Heart left ventricle (tissue), 16 donors: Measurements from ENCODE around the gene TSNAX. TPM values are rescaled to one million over a fixed set of nuclear protein-coding genes. Genes with fewer than 3 reads are reported as not detected.

Experiments
- ATAC-seq, 4 donors: fragments of 200-7000 bp; cut with Tn5 transposase; one replicate each; pipeline ENCODE4 v1.9.1; 2020 to 2022; ENCODE audit warnings: moderate library complexity in 4 of 4, mild to moderate bottlenecking in 3 of 4, moderate number of reproducible peaks in 1 of 4
- DNase-seq, 5 donors: peaks; one replicate each; pipeline ENCODE4 v3.0.0-alpha.2; 2020
- H3K27ac ChIP-seq, 12 donors: fragments of 200-600 bp; sonication (generic) in 4 of 12; one replicate each; pipeline versions ENCODE4 v1.5.0 to v1.8.0; 2016 to 2022; ENCODE audit warnings: mild to moderate bottlenecking in 2 of 12
- H3K27me3 ChIP-seq, 9 donors: fragments of 200-600 bp; sonication (generic) in 2 of 9; one replicate each; pipeline versions ENCODE4 v1.5.1 to v1.8.0; 2016 to 2022; ENCODE audit warnings: mild to moderate bottlenecking in 3 of 9
- H3K36me3 ChIP-seq, 9 donors: fragments of 200-600 bp; sonication (generic) in 2 of 9; one replicate each; pipeline versions ENCODE4 v1.5.0 to v1.8.0; 2018 to 2022; ENCODE audit warnings: mild to moderate bottlenecking in 2 of 9
- H3K4me1 ChIP-seq, 12 donors: fragments of 200-600 bp; sonication (generic) in 4 of 12; one replicate each; pipeline versions ENCODE4 v1.5.0 to v1.8.0; 2016 to 2022; ENCODE audit warnings: mild to moderate bottlenecking in 3 of 12
- H3K4me3 ChIP-seq, 12 donors: fragments of 200-600 bp; sonication (generic) in 4 of 12; one replicate each; pipeline versions ENCODE4 v1.5.0 to v1.8.0; 2017 to 2022; ENCODE audit warnings: mild to moderate bottlenecking in 9 of 12, moderate library complexity in 4 of 12
- H3K9me3 ChIP-seq, 12 donors: fragments of 200-600 bp; sonication (generic) in 4 of 12; one replicate each; pipeline versions ENCODE4 v1.5.0 to v1.8.0; 2016 to 2022; ENCODE audit warnings: mild to moderate bottlenecking in 1 of 12
- CTCF ChIP-seq, 12 donors: fragments of 200-600 bp; sonication (generic) in 4 of 12; IDR thresholded peaks; one replicate each; pipeline versions ENCODE4 v1.5.0 to v1.8.0; 2018 to 2022; ENCODE audit warnings: antibody characterized with exemption in 12 of 12, mild to moderate bottlenecking in 5 of 12
- POLR2A ChIP-seq, 2 donors: fragments of 450-650 bp; IDR thresholded peaks; one replicate each; pipeline ENCODE4 v1.6.1; 2017; ENCODE audit warnings: antibody characterized with exemption in 2 of 2, mild to moderate bottlenecking in 2 of 2, moderate library complexity in 2 of 2
- WGBS, 4 donors: extraction: QIAGEN DNeasy Blood & Tissue Kit in 2 of 4; methylation state at CpG; one replicate each; pipeline versions ENCODE4 v1.1.5 to v1.1.7; 2013 to 2018; 5-methylcytosine and 5-hydroxymethylcytosine counted together
- intact Hi-C, 10 donors: fragments of 100-400 bp; cut with DNase I; formaldehyde crosslinking; loops; one replicate each; pipeline versions ENCODE4 v1.11.1 to v1.14.2; 2022
- polyA plus RNA-seq, 2 donors: library from polyadenylated mRNA; stranded (reverse); fragments of 200-250 nt; gene quantifications; one replicate each; pipeline ENCODE4 v1.2.3, GENCODE V29; 2013
- total RNA-seq, 9 donors: library from RNA; depleted of rRNA in 2 of 9; stranded (reverse); fragments of >200 nt in 2 of 9; fragmentation: NEBNext Ultra II Directional in 3 of 9; extraction: Animal tissue kit (Norgen Biotek cat#: 25700) in 3 of 9; gene quantifications; one replicate each; pipeline versions ENCODE4 v1.1.0 to v1.2.4, GENCODE V29; 2016 to 2023
- donor health status: ischemic (EF 13 %, LVEDD 7.1; RV severe dilation, severe dysfunction).
- donor health status: healthy with polysubstance abuse.
- donor health status: DM: no; HTN: yes; CAD: no.
- donor health status: DM: no; HTN: no; CAD: no.
- donor health status: ischemic (EF 25% LVEDD 6.9; RV normal size, moderate dysfunction).
- donor health status: ischemic (EF 25% LVEDD 5.7; RV mildly dilated, moderate dysfunction).
- donor health status: healthy.
- donor health status: DM: yes; HTN: yes; CAD: no.
- donor health status: ischemic (EF 35%, LVEDD 5.7; RV mildly dilated, moderate dysfunction).
- donor health status: nonischemic (EF 11% LVEDD 7.7; RV severe dilation, severe dysfunction).
- donor health status: DM: yes; HTN: yes; CAD: no.
- donor health status: PGD.
- donor health status: ischemic (EF 29% LVEDD 5.4; RV normal size, mild dysfunction).
- donor health status: nonischemic (EF 23%, LVEDD 6.1; RV moderate dilation, normal function).

The TSNAX gene
- total and polyA plus RNA-seq, 11 donors, result 9.7 to 43.5 (median 31.7) TPM

GRCh38 chr1:231576804-231577718 lies 48.6 kb downstream of the TSNAX start:
- ATAC-seq (no peak), DNase-seq (no peak)
- Histone ChIP-seq H3K27ac (no peak overlapping the region), H3K36me3 (no peaks in the 10 kb centered on the region), H3K27me3 (no peaks in the 10 kb centered on the region), H3K4me1 (peaks cover 0 to 4% (median 0%) of the 10 kb centered on the region in 12 donors), H3K4me3 (no peak overlapping the region), H3K9me3 (no peaks in the 10 kb centered on the region)
- intact Hi-C loops, result no loop called here
- WGBS, 4 donors, result 87 to 94% (median 92%) methylated on average over 11 of the region's 11 CpGs
- TF ChIP-seq CTCF (IDR thresholded peaks at IDR 0.05), result no peak
- no peak for TF ChIP-seq POLR2A (IDR thresholded peaks at IDR 0.05)

GRCh38 chr1:231580874-231581273 lies 52.4 kb downstream of the TSNAX start:
- Histone ChIP-seq H3K36me3 (no peaks in the 10 kb centered on the region), H3K27me3 (no peaks in the 10 kb centered on the region), H3K4me3 (no peak overlapping the region), H3K27ac (no peak overlapping the region), H3K9me3 (no peaks in the 10 kb centered on the region), H3K4me1 (peaks cover 0 to 10% (median 0%) of the 10 kb centered on the region in 12 donors)
- no peak for ATAC-seq
- no peak for DNase-seq
- WGBS, 4 donors, result 61 to 74% (median 64%) methylated on average over 1 of the region's 1 CpG
- intact Hi-C loops, result no loop called here
- TF ChIP-seq CTCF (IDR thresholded peaks at IDR 0.05) (no peak), POLR2A (IDR thresholded peaks at IDR 0.05) (no peak)

DNA sequence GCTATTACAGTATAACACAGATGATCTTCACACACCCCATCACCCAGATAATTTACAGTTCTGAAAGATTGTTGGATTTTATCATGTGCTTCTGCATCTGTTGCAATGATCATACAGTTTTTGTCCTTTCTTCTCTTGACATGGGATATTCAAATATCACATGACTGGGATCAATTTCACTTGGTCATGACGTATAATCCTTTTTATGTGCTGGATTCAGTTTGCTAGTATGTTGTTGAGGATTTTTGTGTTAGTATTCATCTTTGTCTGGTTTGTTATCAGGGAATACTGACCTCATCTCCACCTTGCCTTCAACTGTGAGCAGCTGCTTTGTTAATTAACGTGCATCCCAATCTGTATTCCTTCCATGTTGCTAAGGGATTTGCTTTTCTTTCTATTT lies 53.4 kb downstream of the TSNAX start:
- WGBS, 4 donors, result 40 to 57% (median 49%) methylated on average over 2 of the region's 2 CpGs
- Histone ChIP-seq H3K36me3 (no peaks in the 10 kb centered on the region), H3K4me1 (peaks cover 0 to 10% (median 0%) of the 10 kb centered on the region in 12 donors), H3K4me3 (no peak overlapping the region), H3K27me3 (no peaks in the 10 kb centered on the region), H3K27ac (no peak overlapping the region), H3K9me3 (no peaks in the 10 kb centered on the region)
- intact Hi-C loops, result no loop called here
- ATAC-seq (no peak), DNase-seq (no peak)
- TF ChIP-seq CTCF (IDR thresholded peaks at IDR 0.05) (no peak), POLR2A (IDR thresholded peaks at IDR 0.05) (no peak)

- Histone ChIP-seq H3K27ac (peak overlapping the region in 1 of 12 donors; percentile 13), H3K27me3 (no peaks in the 10 kb centered on the region), H3K4me3 (no peak overlapping the region), H3K36me3 (no peaks in the 10 kb centered on the region), H3K4me1 (peaks cover 0 to 10% (median 0%) of the 10 kb centered on the region in 12 donors), H3K9me3 (no peaks in the 10 kb centered on the region)
- DNase-seq (no peak), ATAC-seq (peak in 1 of 4 donors; percentile 70)
- 65 to 71% (median 70%) methylated on average over 6 of the region's 6 CpGs for WGBS, 4 donors
- TF ChIP-seq CTCF (IDR thresholded peaks at IDR 0.05) (no peak), POLR2A (IDR thresholded peaks at IDR 0.05) (no peak)
- intact Hi-C loops, result no loop called here
Observed at GRCh38 chr1:231583376-231583775, 54.9 kb downstream of the TSNAX start.
